SKM-1 treated with dmso at 0.1 percent for 144 hours (cell line): ENCODE measurements around the gene UBE2L3.
"Not testable (repeated sequence)": the region's sequence is repeated elsewhere in the genome, so short reads cannot be mapped to it uniquely, and the experiment has no call there.

Experiments
- DNase-seq: peaks from one replicate; lab custom pipeline; 2025; ENCODE audit not compliant: unreplicated experiment; lab: John Stamatoyannopoulos, UW

Gene UBE2L3

GRCh38 chr22:21626073-21626734, 58.7 kb downstream of the UBE2L3 start:
- DNase-seq = no peak

DNA sequence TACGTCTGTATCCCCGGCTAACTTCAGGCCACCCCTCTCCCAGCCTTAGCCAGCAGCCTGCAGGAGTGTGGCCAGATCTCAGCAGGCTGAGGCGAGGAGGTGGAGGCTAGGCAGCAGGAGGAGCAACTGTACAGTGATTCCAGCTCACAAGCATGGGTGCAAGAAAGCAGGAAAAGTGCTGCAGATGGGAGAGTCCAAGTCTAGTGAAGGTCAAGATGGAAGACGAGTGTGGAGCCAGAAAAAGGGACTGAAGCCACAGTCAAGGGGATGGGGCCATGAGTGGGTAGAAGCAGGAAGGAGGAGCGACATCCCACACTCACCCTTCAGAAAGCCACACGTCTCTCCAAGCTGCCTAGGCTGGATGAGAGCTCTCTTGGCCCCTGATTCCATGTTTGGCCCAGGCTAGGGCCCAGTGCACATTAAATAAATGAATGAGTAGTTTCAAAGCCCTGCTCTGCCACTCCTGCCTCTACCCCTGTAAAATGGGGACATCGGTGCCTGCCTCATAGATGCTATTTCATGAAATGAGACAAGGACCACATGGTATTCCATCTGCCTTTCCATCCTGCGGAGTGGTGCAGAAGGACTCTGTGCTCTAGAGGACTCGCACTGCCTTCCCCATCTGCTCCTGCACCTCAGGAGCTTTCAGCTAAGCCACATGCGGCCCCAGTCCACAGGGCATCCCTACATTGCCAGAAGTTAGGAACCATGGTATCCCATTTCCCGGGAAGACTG, 59.4 kb downstream of the UBE2L3 start:
- DNase-seq = no peak

DNA sequence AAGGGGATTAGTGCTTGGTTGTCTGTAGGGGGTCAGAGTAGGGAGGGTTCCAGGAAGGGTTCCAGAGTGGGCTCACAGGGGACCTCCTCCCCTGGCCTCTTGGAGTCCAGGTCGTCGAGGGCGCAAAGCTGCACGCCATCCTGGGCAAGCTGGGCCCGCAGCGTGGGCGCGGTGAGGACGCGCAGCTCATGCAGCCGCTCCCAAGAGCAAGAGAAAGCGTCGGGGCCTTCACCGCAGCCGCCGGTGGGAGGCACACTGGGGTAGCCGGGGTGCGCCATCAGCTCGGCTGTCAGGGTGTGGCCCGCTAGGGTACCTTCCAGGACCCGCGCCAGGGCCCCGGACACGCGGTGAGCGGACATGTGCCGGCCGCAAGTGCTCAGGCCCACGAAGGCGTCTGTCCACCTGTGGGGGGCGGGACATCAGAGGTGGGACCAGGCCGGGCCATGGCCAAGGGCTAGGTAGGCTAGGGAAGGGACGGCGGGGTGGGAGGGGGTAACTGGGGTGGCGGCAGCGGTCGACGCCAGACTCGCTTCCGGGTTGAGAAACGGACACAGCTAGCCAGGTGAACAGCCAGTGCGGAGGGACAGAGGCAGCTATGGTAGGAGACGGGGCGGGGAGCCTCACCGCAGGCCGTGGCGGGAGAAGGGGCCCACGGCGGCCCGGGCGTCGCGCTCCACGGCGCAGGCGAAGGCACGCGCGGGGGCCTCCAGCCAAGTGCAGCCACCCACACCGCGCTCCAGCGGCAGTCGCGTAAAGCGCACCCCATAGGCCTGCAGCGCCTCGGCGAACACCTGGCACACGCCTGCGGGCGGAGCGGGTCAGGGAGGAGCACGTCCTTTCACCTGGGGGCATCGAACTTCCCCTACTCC, 61.1 kb downstream of the UBE2L3 start:
- DNase-seq = no peak

- peak; percentile 87 for DNase-seq
These were observed 62.0 kb downstream of the UBE2L3 start, which contains the start of gene YDJC for GRCh38 chr22:21629255-21630149. YDJC (minus strand) TSS chr22:21630022; CDS start chr22:21630014, 8 bp downstream.

DNA sequence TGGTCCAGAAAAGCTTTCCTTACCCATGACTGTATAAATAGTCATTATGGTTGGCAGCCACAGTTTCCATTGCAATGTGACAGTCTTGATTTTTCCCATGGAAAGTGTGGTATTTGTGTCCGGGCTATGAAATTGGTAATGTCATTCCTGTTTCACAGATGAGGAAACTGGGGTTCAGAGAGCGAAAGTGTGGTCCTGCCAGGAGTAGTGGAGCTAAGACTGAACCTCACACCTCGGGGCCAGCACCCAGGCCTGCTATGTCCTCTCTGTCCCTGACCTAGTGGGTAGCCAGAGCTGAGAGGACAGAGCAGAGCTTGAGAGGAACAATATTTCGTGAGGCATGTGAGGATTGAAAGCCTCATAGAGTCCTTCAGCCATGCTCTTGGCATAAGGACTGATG, 63.5 kb downstream of the UBE2L3 start:
- no peak for DNase-seq

DNA sequence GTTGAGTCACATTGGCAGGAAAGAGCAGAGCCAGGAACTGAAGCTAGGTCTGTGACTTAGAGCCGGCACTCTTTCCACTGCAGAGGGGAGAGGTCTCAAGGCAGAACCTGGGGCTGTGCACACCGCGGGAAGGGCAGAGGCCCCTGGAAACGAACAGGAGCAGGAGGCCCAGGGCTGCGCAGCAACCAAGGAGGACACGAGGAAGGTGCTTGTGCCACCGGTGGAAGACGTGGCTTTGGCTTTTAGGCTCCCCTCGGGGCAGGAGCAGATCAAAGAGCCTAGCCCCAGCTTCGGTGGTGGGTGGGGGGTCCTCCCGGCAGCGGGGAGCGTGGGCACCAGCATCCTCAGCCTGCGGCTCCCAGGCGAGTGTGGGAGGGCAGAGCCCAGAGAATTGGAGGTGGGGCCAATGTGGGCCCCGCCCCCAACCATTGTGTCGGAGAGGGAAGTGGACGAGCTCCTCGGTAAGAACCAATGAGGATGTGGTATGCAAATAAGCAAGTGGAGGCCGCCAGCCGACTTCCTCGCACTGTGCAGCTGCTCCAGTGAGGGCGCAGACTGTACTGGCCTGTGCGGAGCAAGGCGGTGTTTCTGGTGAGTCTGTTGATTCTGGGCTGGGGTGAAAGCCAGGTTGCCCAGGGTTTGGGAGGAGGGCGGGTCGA, 64.9 kb downstream of the UBE2L3 start, which contains the start of gene CCDC116:
Gene CCDC116, plus strand, starts transcription at position 524 of the 659 bp plus-strand sequence. CDS start 422 bp downstream, outside the sequence.
- DNase-seq = no peak

DNA sequence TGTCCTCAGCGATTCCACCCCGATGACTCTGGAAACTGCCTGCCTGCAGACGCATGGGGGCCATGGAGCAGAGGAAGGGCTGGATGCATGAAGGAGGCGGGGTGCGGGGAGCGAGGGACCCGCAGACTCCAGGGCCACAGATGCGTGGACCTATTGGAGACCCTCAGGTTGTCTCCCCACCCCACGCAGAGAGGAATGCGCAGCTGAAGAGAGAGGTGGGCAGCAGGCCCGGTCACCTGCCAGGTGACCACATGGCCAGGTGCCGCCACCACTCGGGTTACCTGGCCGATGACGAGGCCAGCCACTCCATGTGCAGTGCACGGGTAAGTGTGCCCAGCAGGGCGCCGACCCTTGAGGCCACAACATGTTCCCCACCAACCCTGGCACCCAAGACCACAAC, 65.4 kb downstream of the UBE2L3 start:
- no peak for DNase-seq

- no peak for DNase-seq
These were observed 66.0 kb downstream of the UBE2L3 start for GRCh38 chr22:21633481-21633880.

DNA sequence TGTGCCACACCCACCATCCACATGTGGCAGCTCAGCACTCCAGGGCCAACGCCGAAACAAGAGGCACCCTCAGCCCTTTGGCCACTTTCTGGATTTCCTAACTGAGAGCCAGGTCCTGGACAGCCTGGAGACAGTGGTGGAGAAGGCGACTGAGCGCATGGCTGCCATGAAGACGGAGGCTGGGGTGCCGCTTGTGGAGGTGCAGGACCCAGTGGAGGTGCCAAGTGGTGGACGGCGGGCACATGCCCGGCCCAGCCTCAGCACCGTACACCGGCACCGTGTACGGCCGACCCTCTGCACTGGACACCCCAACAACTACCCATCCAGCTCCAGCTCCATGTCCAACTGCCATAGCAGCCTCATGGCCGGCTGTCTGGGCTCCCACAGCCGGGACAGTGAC, 66.6 kb downstream of the UBE2L3 start:
- no peak for DNase-seq

- no peak for DNase-seq
These were observed 67.3 kb downstream of the UBE2L3 start for GRCh38 chr22:21634844-21635243.

GRCh38 chr22:21635771-21636510, 68.4 kb downstream of the UBE2L3 start:
- no peak for DNase-seq

- DNase-seq = no peak
These were observed 69.2 kb downstream of the UBE2L3 start for GRCh38 chr22:21636629-21637218.

DNA sequence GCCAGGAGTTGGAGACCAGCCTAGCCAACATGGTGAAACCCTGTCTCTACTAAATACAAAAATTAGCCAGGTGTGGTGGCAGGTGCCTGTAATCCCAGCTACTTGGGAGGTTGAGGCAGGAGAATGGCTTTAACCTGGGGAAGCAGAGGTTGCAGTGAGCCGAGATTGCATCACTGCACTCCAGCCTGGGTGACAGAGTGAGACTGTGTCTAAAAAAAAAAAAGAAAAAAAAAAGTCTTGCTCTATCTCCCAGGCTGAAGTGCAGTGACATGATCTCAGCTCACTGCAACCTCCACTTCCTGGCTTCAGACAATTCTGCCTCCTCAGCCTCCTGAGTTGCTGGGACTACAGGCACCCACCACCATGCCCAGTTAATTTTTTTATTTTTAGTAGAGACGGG, 69.9 kb downstream of the UBE2L3 start:
- not testable (repeated sequence) for DNase-seq

DNA sequence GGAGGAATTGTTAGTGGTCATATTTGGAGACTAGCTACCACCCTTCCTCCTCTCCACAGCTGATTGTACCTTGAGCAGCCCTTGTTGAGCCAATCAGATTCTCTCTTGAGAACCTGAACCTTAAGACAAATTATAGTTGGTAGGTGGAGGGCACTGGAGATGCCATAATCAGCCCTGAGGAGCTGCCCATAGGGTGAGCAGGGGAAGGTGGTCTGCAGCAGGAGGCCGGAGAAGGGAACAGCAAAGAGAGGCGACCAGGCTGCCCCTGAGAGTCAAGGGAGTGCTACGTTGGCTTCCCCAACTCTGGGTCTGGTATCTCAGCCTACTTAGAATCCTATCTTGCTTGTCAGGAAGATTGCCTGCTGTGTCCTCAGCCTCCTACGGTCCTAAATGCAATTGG, 71.8 kb downstream of the UBE2L3 start:
- no peak for DNase-seq

DNA sequence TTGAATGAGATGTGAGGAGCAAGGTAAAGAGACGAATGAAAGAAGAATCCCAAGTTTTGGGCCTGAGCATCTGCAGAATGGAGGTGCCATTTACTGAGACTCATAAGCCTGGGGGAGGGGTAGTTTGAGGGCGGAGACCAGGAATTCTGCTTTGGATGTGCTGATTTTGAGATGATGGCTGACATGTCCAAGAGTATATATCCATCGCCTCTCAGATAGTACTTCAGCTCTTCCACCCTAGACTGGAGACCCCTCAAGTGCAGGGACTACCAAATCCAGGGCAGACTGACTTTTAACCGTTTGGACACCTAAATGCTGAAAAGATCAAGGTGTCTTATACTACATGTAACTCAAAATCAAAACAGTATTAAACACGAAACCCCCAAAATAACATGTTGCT, 73.3 kb downstream of the UBE2L3 start:
- DNase-seq = no peak

- DNase-seq = peak; percentile 29
These were observed 73.9 kb downstream of the UBE2L3 start for GRCh38 chr22:21641417-21641788.

DNA sequence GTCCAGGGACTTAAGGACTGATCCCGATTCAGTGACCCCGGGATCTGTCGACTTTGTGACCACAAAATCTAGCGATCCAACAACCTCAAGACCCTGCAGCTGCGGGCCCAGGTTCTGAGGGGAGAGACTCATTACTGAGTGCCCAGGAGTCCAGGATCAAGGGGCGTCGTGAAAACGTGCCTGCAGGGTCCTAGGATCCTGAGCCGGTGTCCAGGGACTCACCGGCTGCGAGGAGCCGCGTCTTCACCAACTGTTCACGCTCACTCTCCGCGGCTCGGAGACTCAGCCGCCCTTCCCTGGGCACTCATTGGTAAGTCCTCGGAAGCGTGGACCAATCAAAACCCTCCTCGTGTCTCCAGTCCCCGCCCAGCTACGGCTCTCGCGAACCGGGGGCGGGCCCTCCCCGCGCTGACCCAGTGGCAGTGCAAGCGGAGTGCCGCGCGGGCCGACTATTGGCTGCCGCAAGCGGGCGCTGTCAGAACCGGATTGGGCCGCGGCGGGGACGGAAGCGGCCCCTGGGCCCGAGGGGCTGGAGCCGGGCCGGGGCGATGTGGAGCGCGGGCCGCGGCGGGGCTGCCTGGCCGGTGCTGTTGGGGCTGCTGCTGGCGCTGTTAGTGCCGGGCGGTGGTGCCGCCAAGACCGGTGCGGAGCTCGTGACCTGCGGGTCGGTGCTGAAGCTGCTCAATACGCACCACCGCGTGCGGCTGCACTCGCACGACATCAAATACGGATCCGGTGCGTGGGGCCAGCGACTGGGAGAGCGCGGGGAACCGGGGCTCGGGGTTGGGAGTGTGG, 74.5 kb downstream of the UBE2L3 start, which contains the start of gene SDF2L1:
Gene SDF2L1, plus strand, starts transcription at position 514 of the 795 bp plus-strand sequence. Its CDS starts 35 bp downstream, at position 549.
- peak; percentile 98 for DNase-seq
